RCC 7860 (cell line): ENCODE data around the gene SLC6A7.

Source experiments
- DNase-seq: peaks from one replicate; pipeline ENCODE4 v3.0.0-alpha.2; 2015; ENCODE audit warnings: low spot score
- FAIRE-seq: peaks from 2 replicates; lab custom pipeline; 2012; peaks lifted over from hg19 to GRCh38; lab: Jason Lieb, UNC

SLC6A7 gene

DNA sequence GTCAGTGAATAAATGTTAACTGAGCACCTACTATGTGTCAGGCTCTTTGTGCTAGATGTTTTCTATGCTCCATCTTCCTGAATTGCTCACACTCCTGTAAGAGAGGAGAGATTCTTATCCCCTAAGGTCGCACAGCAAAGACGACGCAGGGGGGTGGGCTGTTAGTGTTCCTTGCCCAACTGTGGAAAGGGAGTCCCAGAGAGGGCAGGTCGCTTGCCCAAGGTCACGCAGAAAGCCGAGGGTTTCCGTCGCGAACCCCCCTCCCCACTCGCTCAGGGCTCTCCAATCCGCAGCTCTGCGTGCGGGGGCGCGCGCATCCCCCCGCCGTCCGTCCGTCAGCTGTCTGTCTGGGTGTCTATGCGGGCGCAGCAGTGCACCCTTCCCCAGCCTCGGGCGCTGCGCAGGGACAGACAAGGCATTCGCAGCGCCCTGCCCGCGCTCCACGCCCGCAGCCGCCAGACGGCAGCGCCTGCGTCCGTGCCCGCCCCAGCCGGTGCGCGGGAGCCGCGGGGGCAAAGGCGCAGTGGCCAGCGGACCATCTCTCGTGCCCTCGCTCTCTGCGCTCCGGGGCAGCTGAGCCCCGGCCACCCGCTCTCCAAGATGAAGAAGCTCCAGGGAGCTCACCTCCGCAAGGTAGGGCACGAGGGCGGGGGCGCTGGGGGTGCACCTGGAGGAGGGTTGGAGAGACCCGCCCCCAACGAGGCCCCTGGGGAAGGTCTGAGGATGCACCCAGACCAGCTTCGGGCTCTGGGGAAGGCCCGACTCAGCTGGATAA lies at the start of gene SLC6A7:
Gene SLC6A7, plus strand, starts transcription at position 335 of the 775 bp plus-strand sequence. Its CDS starts 266 bp downstream, at position 601.
- no peak for DNase-seq
- FAIRE-seq: no peak

DNA sequence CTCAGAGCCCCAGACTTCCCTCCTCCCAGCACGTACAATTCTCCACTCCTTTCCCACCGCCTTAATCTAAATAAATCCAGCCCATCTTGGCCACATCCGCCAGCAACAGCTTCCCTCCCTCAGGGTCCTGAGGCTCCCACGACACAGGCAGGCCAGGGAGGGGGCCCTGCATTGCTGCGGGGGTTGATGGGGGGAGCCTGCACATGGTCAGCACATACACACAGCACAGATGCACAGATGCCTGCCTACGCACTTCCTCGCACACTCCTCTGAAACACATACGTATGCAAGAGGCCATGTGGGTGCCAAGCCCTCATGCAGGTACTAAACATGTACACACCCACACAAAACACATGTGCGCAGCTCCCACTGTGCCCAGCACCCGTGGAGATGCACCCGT lies 49.0 kb upstream of the SLC6A7 start:
- FAIRE-seq (no peak), DNase-seq (no peak)

DNA sequence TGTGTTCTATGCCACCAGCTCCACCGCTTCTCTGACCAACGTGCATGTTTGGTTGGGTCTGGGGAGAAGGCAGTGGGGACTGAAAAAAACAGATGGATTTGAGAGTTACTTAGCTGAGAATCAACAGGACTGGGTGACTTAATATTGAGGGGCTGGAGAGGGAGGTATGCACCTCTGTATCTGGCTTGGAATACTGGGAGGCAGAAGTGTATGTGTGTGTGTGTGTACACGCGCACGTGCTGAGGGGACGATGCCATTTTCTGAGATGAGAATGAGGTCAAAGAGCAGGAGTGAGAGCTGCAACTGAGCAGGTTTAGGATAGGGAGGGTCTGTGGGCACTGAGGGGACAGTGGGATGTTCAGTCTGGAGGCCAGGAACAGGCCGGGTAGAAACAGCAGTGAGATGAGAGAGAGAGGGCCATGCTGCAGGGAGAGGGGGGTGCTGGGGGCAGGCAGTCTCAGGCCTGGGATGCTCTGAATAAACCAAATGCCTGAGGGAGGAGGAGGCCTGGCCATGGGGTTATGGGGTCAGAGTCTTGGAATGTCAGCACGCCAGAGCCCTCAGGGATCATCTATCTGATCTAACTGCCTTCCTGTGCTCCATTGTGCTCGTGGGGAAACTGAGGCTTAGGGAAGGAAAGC lies 48.2 kb upstream of the SLC6A7 start:
- FAIRE-seq (no peak), DNase-seq (peak; percentile 53)

DNA sequence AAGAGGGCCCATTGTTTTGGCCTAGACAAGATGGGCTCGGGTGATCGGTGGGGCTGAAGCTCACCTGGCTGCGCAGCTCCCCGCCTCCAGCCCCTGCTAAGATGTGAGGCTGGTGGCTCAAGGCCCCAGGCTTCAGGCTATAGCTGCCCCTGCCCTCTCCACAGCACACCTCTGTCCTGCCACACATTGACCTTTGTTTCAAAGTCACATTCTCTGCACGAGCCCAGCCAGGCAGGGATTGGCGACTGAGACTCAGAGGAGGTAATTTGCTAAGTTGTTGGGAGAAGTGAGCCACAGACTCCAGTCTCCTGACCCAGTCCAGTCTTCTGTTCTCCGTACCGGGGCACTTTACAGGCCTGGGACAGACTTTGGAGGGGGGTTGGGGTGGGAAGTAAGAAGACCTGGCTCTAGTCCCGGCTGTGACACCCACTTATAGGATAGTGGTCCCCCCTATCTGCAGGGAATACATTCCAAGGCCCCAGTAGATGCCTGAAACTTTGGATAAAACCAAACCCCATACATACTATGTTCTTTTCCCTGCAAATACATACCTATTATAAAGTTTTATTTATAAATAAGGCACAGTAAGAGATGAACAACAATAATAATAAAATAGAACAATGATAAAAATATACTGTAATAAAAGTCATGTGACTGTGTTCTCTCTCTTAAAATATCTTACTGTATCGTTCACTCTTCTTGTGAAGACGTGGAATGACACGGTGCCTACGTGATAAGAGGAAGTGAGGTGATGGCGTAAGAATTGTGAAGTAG lies 47.5 kb upstream of the SLC6A7 start:
- FAIRE-seq (no peak), DNase-seq (no peak)

DNA sequence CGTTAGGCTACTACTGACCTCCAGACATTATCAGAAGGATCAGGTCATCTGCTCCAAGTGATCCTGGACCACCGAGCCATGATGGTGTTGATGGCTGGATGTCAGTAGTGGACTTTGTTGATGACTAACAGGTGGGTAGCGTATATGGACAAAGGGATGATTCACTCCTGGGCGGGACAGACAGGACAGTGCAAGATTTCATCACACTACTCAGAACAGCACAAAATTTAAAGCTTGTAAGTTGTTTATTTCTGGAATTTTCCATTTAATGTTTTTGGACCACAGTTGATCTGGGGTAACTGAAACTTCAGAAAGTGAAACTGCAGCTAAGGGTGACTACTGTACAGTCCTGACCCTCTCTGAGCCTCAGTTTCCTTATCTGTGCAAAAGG lies 46.9 kb upstream of the SLC6A7 start:
- DNase-seq (peak; percentile 87), FAIRE-seq (peak; percentile 79)

DNA sequence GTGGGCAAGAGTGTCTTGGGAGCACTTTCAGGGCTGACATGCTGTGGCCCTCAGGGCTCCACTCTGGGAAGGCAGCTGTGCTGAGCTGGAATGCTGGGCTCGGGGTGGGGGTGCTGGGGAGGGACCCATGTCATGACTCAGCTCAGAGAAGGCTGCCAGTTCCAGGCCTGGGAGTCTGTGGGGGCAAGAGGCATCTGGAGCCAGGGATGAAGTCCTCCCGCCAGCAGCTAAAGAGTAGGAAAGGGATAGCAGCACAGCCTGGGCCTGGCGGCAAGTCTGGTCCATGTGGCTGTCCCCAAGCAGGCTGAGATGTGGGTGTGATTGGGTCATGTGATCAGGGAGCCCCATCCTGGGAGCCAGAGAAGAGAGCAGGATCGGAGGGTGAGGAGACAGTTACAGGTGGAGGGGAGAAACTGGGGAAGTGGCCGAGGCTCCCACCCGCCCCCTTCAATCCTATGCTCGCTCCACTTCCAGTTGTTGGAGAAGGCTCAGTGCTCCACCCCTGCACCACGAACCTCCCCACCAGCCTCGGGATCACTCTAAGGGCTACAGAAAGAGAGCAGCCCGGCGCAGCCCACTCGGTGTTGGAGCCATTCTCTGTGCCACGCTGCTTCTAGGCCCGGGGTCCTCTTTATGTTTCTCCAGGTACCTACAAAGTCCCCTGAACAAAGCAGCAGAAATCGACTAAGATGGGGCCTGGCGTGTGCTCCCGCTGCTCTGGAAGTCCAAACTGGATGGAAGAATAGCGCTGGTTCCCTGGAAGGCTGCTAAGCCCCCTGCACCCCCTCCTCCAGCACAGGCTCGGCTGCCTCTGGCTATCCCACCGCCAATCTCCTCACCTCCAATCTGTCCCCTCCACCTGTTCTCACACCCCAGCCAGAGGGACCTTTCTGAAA lies 46.3 kb upstream of the SLC6A7 start:
- DNase-seq: peak; percentile 77
- FAIRE-seq: no peak

DNA sequence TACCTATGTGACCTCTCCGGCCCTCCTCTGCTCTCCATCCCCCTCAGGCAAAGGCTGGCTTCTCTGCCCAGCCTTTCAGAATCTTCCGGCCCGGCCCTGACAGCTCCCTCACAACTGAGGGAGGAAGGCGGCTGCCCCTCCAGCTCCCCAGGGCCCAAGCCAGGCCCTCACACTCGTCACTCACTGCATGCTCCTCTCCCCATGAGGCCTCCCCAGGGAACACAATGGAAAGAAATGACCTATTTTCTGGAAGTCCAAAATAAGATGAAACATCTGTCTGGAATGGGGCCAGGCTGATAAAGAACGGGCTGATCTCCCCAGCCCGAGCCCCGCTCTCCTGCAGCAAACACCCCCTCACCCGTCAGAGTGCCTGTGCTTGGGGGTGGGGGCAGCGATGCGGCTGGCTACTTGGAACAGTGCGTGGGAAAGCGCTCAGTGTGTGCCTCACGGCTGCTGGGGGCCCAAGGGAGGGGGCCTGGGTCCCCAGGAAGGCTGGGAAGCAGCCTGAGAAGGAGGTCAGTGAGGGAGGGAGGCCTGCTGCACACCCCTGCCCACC lies 45.5 kb upstream of the SLC6A7 start:
- DNase-seq (no peak), FAIRE-seq (no peak)

DNA sequence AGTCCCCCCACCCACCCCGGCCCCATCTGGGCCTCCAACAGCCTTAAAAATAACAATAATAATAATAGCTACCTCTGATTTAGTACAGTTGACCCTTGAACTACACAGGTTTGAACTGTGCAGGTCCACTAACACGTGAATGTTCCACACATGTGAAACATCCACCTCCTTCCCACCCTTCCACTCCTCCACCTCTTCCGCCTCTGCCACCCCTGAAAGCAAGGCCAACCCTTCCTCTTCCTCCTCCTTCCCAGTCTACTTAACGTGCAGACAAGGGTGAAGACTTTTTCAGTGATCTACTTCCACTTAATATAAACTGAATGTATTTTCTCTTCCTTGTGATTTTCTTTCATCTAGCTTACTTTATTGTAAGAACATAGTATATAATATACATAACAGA lies 45.0 kb upstream of the SLC6A7 start:
- no peak for DNase-seq
- FAIRE-seq: no peak

DNA sequence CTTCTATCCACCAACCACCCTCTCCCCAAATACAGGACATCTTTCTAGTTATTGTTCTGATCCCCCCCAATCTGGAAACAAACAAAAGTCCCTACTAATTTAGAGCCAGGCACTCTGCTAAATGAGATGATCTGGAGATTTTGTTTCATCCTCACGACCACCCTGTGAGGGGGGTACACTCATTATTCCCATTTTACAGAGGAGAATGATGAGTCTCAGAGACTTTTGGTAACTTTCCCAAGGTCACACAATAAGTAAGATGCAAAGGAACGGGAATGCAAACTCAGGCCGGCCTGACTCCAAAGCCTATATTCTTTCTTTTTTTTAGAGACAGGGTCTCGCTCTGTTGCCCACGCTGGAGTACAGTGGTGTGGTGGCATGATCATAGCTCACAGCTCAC lies 43.6 kb upstream of the SLC6A7 start:
- DNase-seq (no peak), FAIRE-seq (no peak)

DNA sequence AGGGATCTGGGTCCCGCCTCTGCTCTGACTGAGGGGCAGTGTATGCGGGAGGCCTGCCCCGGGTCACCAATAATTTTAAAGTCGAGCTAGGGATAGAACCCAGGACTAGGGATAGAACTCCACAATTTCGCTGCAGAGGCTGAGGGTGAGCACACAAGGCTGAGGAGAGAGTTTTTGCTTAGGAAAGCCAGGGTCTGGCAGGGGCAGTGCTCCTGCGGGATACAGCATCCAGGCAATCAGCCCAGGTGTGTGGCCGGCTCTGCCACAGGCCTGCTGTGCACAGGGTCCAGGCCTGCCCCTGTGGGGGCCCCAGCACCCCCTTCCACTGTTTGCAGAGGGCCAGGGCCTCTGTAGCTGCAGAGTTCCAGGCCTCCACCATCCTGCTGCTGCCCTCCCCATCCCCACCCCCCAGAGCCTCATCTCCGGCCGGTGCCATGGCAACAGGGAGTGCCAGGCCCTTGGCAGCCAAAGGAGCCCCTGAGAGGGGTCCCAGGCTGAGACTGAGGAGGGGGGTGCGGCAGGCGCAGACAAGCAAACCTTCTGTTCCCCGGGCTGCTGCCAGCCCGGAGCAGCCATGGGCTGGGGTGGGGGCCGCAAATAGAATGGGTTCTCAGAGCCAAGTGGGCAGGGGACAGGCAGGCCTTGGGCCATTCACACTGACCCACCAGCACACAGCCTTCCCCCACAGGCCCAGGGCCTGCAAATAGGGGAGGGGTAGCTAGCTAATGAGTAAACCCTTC lies 42.8 kb upstream of the SLC6A7 start:
- DNase-seq (no peak), FAIRE-seq (no peak)

DNA sequence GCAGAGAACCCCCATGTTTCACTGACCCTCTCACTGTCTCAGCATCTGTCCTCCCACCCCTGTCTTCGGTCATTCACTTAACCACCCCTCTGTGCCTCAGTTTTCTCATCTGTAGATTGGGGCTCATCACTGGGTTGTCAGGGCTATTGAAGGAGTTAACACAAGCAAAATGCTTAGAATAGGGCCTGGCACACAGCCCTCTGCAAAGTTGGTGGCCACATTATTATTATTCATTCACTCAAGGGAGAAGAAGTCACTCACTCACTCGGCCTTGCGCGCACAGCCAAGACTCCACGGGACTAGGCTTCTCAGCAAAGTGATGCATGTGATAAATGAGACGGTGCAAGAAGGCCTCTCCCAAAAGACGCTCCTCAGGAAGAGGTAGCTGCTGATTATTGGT lies 42.2 kb upstream of the SLC6A7 start:
- no peak for FAIRE-seq
- DNase-seq: no peak

DNA sequence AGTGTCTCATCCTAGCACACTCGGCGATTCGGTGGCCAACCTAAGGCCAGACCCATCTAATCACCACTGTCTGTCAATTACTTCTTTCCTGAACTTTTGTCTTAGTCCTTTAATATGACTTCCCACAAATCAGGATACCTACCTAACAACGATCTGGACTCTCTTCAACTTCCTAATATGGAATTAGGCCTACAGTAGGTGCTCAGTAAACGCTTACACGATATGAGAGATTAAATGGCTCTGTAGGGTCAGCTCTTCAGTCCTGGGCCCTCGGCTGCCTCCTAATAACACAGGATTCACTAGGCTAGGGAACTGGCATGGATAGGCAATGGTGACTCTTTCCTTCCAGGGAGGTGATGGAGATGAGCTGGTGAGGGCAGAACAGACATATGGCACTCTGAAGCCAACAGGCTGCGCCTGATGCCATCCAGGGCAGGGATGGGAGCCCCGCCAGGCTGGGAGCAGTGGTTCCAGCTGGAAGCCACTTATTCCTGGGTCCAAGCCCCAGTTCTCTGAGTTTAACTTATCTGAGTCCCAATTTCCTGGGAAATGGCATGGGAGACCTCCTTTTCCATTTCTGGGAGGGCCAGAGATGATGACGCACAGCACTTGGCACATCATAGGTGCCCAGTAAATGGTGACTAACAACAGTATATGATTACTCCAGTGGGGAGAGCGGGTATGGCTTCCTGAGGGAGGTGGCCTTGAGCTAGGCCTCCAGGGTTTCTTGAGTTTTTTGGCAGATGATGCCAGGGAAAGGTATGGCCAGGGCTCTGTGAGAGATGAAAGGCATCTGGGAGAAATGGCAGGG lies 41.5 kb upstream of the SLC6A7 start:
- no peak for DNase-seq
- no peak for FAIRE-seq

DNA sequence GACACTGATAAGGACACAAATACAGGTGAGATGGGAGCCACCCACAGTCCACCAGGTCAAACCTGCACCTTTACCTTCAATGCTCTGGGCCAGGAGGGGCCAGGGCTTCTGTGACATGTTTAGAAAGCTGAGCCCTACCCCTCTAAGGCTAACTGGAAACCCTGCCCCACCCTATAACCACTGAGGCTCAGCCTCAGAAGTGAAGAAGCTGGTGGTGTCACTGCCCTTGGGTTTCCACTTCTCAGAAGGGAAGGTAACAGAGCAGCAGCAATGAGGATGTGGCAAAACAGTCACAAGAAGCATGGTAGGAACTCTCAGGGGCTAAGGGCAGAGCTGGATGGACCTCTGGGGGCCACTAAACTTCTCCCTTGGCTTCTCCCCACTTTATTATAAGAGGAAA lies 40.2 kb upstream of the SLC6A7 start:
- DNase-seq: no peak
- FAIRE-seq: no peak

DNA sequence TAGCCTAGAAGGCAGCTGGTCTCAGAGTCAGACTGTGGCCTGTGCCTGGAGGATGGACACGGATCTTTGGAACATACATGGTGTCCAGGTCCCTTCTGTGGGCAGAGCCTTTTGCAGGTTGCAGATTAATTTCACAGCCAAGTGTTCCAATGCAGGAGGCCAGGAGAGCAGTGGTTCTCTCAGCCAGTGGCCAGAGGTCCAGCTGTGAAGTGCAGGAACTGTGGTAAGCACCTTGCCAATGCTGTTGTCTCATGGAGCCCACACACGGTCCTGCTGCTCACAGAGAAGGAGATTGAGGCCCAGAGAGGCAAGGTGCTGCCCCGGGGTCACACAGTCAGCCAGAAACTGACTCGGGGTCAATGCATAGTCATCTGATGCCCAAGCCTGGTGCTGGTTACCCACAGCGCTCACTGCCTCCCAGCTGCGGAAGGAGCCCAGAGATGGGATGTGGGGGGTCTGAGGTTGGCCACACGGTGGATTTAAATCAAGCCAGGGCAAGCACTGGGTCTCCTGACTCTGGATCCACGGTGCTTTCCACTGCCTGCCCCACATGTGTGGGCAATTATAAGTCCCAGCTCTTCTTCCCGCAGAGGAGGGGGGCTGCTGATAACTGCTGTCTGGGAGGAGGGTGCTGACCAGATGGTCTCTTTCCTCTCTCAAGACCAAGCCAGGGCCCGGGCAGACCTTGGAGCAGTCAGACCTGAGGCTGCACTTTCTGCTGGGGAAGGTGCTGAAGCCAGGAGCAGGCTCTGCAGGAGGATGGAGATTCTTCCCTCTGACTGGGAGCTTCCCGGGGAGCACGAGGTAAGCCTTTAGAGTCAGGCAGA lies 37.0 kb upstream of the SLC6A7 start:
- DNase-seq (no peak), FAIRE-seq (no peak)

DNA sequence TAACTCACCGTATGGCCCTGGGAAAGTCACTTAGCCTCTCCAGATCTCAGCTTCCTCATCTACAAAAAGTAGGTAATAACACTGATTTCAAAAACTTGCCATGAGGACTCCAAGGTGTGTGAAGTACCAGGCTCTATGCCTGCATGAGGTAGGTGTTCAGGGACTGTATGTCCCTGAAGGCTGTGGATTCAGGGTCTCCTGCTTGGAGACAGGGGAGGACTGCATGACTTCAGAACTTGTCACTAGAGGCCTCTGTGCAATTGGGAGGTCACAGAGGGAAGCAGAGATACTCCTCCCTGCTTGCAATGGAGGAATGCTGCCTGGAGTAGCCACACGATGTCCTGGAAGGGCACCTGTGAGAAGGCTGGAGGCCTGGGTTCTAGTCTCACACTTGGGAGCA lies 36.4 kb upstream of the SLC6A7 start:
- no peak for FAIRE-seq
- DNase-seq: no peak

DNA sequence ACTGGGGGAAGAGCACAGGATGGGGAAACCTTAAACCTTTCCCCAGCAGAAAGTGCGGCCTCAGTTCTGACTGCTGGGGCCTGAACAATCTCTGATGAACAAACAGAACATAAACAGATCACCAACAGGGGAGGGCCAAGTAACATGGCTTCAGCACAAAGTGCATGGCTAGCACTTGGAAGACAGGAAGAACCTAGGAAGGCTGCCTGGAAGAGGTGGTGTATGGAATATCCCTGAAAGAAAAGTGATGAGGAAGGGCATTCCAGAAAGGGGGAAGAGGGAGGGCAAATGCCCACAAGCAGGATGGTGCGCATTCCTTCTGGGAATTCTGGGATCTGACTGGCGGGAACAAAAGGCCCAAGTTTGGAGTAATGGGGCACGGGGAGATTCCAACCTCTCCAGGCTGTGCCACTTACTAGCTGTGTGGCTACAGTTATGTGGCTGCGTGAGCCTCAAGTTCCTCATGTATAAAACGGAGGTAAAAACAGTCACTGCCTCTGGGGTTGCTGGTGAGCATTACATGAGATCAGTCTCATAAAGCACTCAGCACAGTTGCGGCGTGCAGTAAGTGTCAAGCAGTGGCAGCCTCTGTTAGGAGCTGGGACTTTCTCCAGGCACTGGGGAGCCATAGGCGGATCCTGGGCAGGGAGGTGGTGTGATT lies 35.8 kb upstream of the SLC6A7 start:
- DNase-seq: no peak
- no peak for FAIRE-seq

DNA sequence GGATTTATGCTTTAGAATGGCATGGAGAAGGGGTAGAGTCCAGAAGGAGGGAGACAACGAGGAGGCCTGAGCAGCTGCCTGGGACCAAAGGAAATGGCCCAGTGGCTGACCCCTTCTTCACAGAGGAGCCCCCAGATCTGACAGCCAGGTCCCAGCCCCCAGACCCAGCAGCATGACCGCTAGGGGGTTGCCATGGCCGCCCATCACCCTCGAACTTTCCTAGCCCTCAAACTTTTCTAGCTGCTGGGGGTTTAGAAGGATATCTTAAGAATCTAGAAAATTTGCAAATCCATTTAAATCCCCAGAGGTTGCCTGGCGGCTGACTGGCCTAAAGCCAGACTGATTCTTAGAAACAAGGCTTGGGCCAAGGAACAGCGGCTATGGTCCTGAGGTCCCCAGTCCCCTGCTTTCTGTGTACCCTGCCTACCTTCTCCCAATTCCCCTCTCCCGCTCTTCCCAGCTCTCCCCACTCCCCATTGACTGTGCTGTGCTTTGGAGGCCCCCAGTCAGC lies 35.2 kb upstream of the SLC6A7 start:
- FAIRE-seq (no peak), DNase-seq (no peak)
